ENCODE measurements around the gene NUDT5. TPM values are rescaled to one million over a fixed set of nuclear protein-coding genes. Genes with fewer than 3 reads are reported as not detected.

Gene NUDT5
- total and polyA plus RNA-seq, 2 of the 8 experiments (the other 6 are each of a cell fraction or from before 2014, with no cell fraction given), result 130 to 134 TPM

GRCh38 chr10:12186323-12186722 is 9.4 kb downstream of the NUDT5 start (continued):
- TF ChIP-seq USF2 (IDR thresholded peaks at IDR 0.05; ENCODE audit: low read length) (no peak), GTF2F1 (IDR thresholded peaks at IDR 0.05; ENCODE audit: borderline replicate concordance, low read depth, low read length) (no peak)

Data from H1 (cell line).